ENCODE data around the gene CSGALNACT2.

- TF ChIP-seq CTCF (IDR thresholded peaks at IDR 0.05) (no peak), POLR2A (IDR thresholded peaks at IDR 0.05) (no peak)
Observed at GRCh38 chr10:43196131-43196980, 58.1 kb downstream of the CSGALNACT2 start.

Measured in testis (tissue), 2 donors.